Measurements from ENCODE around the gene ADAM12.
A peak's percentile ranks its signal among the peaks of the same experiment; 100 is the strongest.

DNA sequence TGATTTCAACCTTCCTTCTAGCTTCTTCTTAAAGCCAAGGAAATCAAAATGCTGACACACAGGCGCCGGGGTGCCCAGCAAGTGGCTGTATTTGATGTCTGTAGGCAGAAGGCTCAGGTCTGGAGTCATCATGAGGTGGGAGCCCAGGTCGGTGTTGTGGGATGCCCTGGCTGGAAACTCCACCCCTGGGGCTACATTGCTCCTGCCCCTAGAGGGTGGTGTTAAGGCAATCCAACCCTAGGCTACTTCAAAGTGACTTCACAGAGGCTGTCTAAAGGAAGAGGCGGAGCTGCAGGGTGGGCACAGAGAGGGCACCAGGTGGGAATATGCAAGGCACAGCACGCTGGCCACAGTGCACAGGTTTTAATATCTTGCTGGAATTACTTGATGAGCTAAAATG is 200.9 kb downstream of the ADAM12 start:
- TF ChIP-seq, protein P1, sequence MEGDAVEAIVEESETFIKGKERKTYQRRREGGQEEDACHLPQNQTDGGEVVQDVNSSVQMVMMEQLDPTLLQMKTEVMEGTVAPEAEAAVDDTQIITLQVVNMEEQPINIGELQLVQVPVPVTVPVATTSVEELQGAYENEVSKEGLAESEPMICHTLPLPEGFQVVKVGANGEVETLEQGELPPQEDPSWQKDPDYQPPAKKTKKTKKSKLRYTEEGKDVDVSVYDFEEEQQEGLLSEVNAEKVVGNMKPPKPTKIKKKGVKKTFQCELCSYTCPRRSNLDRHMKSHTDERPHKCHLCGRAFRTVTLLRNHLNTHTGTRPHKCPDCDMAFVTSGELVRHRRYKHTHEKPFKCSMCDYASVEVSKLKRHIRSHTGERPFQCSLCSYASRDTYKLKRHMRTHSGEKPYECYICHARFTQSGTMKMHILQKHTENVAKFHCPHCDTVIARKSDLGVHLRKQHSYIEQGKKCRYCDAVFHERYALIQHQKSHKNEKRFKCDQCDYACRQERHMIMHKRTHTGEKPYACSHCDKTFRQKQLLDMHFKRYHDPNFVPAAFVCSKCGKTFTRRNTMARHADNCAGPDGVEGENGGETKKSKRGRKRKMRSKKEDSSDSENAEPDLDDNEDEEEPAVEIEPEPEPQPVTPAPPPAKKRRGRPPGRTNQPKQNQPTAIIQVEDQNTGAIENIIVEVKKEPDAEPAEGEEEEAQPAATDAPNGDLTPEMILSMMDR (IDR thresholded peaks at IDR 0.05 in 2 of 3, conservative IDR thresholded peaks at IDR 0.05 in 1 of 3; ENCODE audit: borderline replicate concordance in 1 of 3, insufficient read depth in 1 of 3, low read depth in 2 of 3, low read length in 2 of 3), result 0 out of 6 replicates have a peak, but pooled peaks of 1 of the 3 experiments have one; percentile 7
- TF ChIP-seq EZH2 (IDR thresholded peaks at IDR 0.05) (no peak), POLR2A (IDR thresholded peaks at IDR 0.05; ENCODE audit: borderline replicate concordance, extremely low read depth, insufficient read depth, insufficient read length) (no peak), CEBPB (IDR thresholded peaks at IDR 0.05; ENCODE audit: low read depth) (no peak), JUND (IDR thresholded peaks at IDR 0.05) (no peak), POLR2AphosphoS5 (IDR thresholded peaks at IDR 0.05; ENCODE audit: low read depth, low read length) (no peak), EZH2phosphoT487 (IDR thresholded peaks at IDR 0.05; ENCODE audit: borderline replicate concordance) (no peak), YY1 (IDR thresholded peaks at IDR 0.05; ENCODE audit: extremely low read depth, insufficient replicate concordance, low read depth, low read length) (no peak), RAD21 (IDR thresholded peaks at IDR 0.05; ENCODE audit: low read depth) (no peak)
- TF ChIP-seq, protein P2, sequence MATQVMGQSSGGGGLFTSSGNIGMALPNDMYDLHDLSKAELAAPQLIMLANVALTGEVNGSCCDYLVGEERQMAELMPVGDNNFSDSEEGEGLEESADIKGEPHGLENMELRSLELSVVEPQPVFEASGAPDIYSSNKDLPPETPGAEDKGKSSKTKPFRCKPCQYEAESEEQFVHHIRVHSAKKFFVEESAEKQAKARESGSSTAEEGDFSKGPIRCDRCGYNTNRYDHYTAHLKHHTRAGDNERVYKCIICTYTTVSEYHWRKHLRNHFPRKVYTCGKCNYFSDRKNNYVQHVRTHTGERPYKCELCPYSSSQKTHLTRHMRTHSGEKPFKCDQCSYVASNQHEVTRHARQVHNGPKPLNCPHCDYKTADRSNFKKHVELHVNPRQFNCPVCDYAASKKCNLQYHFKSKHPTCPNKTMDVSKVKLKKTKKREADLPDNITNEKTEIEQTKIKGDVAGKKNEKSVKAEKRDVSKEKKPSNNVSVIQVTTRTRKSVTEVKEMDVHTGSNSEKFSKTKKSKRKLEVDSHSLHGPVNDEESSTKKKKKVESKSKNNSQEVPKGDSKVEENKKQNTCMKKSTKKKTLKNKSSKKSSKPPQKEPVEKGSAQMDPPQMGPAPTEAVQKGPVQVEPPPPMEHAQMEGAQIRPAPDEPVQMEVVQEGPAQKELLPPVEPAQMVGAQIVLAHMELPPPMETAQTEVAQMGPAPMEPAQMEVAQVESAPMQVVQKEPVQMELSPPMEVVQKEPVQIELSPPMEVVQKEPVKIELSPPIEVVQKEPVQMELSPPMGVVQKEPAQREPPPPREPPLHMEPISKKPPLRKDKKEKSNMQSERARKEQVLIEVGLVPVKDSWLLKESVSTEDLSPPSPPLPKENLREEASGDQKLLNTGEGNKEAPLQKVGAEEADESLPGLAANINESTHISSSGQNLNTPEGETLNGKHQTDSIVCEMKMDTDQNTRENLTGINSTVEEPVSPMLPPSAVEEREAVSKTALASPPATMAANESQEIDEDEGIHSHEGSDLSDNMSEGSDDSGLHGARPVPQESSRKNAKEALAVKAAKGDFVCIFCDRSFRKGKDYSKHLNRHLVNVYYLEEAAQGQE (IDR thresholded peaks at IDR 0.05; ENCODE audit: low read depth), result no peak
